GM21367 (cell line): ENCODE measurements around the gene ZDHHC14.
"Not testable (repeated sequence)": the region's sequence is repeated elsewhere in the genome, so short reads cannot be mapped to it uniquely, and the experiment has no call there.

Source experiments
- ATAC-seq: cut with Tn5 transposase; IDR thresholded peaks from one replicate; pipeline ENCODE4 v1.9.1; 2021; ENCODE audit not compliant: unreplicated experiment

ZDHHC14 gene

GRCh38 chr6:157462956-157463742 is 82.2 kb downstream of the ZDHHC14 start:
- no peak for ATAC-seq

GRCh38 chr6:157463743-157464135 is 82.7 kb downstream of the ZDHHC14 start:
- ATAC-seq, result not testable (repeated sequence)

GRCh38 chr6:157464653-157465535 is 83.9 kb downstream of the ZDHHC14 start:
- peak; percentile 43 for ATAC-seq

GRCh38 chr6:157466342-157466648 is 85.3 kb downstream of the ZDHHC14 start:
- no peak for ATAC-seq

GRCh38 chr6:157467339-157467738 is 86.3 kb downstream of the ZDHHC14 start:
- ATAC-seq, result not testable (repeated sequence)

- no peak for ATAC-seq
Observed at GRCh38 chr6:157468054-157468453, 87.1 kb downstream of the ZDHHC14 start.

GRCh38 chr6:157468574-157468973 is 87.6 kb downstream of the ZDHHC14 start:
- no peak for ATAC-seq

GRCh38 chr6:157469378-157469777 is 88.4 kb downstream of the ZDHHC14 start:
- no peak for ATAC-seq

- ATAC-seq, result no peak
Observed at GRCh38 chr6:157471077-157471686, 90.2 kb downstream of the ZDHHC14 start.

GRCh38 chr6:157471895-157472686 is 91.1 kb downstream of the ZDHHC14 start:
- ATAC-seq, result no peak

- no peak for ATAC-seq
Observed at GRCh38 chr6:157476797-157477196, 95.8 kb downstream of the ZDHHC14 start.

- no peak for ATAC-seq
Observed at GRCh38 chr6:157478926-157479325, 97.9 kb downstream of the ZDHHC14 start.

GRCh38 chr6:157479464-157480303 is 98.7 kb downstream of the ZDHHC14 start:
- ATAC-seq, result no peak

GRCh38 chr6:157481189-157481864 is 100.3 kb downstream of the ZDHHC14 start:
- ATAC-seq, result no peak

- no peak for ATAC-seq
Observed at GRCh38 chr6:157481865-157482249, 100.9 kb downstream of the ZDHHC14 start.

- ATAC-seq, result no peak
Observed at GRCh38 chr6:157483770-157484169, 102.8 kb downstream of the ZDHHC14 start.

GRCh38 chr6:157484181-157484580 is 103.2 kb downstream of the ZDHHC14 start:
- ATAC-seq, result no peak

GRCh38 chr6:157486572-157486971 is 105.6 kb downstream of the ZDHHC14 start:
- ATAC-seq, result no peak

- ATAC-seq, result no peak
Observed at GRCh38 chr6:157487110-157487773, 106.3 kb downstream of the ZDHHC14 start.
